Esophagus squamous epithelium (tissue), 4 donors: ENCODE data around the gene SMIM5.

Experiments used
- POLR2A ChIP-seq, 4 donors: fragments of 450-650 bp; IDR thresholded peaks; one replicate each; pipeline ENCODE4 v1.6.1; 2017; ENCODE audit warnings: antibody characterized with exemption in 4 of 4, mild to moderate bottlenecking in 4 of 4, moderate library complexity in 3 of 4
- TF ChIP-seq, protein P1 (sequence below), 6 experiments: fragments of 450-650 bp in 4 of 6; fragments of 200-600 bp in 2 of 6; sonication (generic) in 2 of 6; IDR thresholded peaks; one replicate each; pipeline ENCODE4 v1.5.1; 2016 to 2019; ENCODE audit warnings: antibody characterized with exemption in 6 of 6, mild to moderate bottlenecking in 4 of 6, moderate library complexity in 4 of 6

DNA sequence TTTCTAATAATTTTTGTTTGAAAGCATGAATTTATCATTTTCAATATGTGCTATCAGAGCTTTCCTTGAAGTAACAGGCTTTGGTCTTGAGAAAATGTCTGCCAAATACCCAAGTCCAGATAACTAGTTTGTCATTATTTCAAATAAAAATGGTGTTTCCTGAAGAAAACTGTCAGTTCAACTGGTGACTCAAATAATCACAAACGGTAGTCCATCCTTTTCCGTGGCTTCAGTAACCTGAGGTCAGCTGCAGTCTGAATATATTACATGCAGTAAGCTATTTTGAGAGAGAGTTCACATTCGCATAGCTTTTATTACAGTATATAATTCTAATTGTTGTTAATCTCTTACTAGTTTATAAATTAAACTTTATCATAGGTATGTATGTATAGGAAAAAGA lies 43.2 kb downstream of the SMIM5 start:
- TF ChIP-seq, protein P1, sequence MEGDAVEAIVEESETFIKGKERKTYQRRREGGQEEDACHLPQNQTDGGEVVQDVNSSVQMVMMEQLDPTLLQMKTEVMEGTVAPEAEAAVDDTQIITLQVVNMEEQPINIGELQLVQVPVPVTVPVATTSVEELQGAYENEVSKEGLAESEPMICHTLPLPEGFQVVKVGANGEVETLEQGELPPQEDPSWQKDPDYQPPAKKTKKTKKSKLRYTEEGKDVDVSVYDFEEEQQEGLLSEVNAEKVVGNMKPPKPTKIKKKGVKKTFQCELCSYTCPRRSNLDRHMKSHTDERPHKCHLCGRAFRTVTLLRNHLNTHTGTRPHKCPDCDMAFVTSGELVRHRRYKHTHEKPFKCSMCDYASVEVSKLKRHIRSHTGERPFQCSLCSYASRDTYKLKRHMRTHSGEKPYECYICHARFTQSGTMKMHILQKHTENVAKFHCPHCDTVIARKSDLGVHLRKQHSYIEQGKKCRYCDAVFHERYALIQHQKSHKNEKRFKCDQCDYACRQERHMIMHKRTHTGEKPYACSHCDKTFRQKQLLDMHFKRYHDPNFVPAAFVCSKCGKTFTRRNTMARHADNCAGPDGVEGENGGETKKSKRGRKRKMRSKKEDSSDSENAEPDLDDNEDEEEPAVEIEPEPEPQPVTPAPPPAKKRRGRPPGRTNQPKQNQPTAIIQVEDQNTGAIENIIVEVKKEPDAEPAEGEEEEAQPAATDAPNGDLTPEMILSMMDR (IDR thresholded peaks at IDR 0.05) = no peak
- no peak for TF ChIP-seq POLR2A (IDR thresholded peaks at IDR 0.05)
